ENCODE measurements around the gene TNPO1. TPM values are rescaled to one million over a fixed set of nuclear protein-coding genes. Genes with fewer than 3 reads are reported as not detected.
A peak's percentile ranks its signal among the peaks of the same experiment; 100 is the strongest.

Gene TNPO1
- total and polyA plus RNA-seq, 2 of the 13 experiments (the other 11 are each of a cell fraction or from before 2014, with no cell fraction given): 26.7 to 123 TPM

DNA sequence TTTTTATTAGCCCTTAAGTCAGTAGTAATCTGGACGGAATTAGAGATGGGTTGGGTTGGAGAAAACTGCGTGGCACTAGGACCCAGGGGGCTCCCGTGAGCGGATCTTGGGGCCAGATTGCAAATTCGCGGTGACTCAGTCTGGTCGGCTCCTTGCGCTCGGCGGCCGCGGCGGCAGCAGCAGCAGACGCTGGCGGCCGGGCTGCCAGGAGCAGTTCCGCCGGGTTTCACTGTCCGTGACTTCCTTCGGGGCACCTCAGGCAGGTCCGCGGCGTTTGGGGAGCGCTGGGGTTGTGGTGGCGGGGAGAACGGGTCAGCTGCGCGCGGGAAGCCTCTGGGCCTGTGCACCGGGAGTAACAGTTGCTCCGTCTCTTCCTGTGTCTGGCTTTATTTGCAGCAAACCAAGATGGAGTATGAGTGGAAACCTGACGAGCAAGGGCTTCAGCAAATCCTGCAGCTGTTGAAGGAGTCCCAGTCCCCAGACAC, 31.6 kb downstream of the TNPO1 start (continued):
- TF ChIP-seq, protein P1, sequence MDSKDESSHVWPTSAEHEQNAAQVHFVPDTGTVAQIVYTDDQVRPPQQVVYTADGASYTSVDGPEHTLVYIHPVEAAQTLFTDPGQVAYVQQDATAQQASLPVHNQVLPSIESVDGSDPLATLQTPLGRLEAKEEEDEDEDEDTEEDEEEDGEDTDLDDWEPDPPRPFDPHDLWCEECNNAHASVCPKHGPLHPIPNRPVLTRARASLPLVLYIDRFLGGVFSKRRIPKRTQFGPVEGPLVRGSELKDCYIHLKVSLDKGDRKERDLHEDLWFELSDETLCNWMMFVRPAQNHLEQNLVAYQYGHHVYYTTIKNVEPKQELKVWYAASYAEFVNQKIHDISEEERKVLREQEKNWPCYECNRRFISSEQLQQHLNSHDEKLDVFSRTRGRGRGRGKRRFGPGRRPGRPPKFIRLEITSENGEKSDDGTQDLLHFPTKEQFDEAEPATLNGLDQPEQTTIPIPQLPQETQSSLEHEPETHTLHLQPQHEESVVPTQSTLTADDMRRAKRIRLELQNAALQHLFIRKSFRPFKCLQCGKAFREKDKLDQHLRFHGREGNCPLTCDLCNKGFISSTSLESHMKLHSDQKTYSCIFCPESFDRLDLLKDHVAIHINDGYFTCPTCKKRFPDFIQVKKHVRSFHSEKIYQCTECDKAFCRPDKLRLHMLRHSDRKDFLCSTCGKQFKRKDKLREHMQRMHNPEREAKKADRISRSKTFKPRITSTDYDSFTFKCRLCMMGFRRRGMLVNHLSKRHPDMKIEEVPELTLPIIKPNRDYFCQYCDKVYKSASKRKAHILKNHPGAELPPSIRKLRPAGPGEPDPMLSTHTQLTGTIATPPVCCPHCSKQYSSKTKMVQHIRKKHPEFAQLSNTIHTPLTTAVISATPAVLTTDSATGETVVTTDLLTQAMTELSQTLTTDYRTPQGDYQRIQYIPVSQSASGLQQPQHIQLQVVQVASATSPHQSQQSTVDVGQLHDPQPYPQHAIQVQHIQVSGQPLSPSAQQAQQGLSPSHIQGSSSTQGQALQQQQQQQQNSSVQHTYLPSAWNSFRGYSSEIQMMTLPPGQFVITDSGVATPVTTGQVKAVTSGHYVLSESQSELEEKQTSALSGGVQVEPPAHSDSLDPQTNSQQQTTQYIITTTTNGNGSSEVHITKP (CRISPR knock-in tag; IDR thresholded peaks at IDR 0.05; ENCODE audit: low read depth): no peak
- TF ChIP-seq ARID2 (CRISPR knock-in tag; IDR thresholded peaks at IDR 0.05; ENCODE audit: borderline replicate concordance) (no peak), ZBTB38 (CRISPR knock-in tag; IDR thresholded peaks at IDR 0.05) (no peak), ZNF230 (CRISPR knock-in tag; IDR thresholded peaks at IDR 0.05) (no peak; the same call in 1 of the 2 replicates), ZNF557 (CRISPR knock-in tag; IDR thresholded peaks at IDR 0.05) (0 out of 2 replicates have a peak, but pooled peaks have one; percentile 36), ZFP36L1 (CRISPR knock-in tag; IDR thresholded peaks at IDR 0.05) (0 out of 2 replicates have a peak, but pooled peaks have one; percentile 68), ZNF776 (CRISPR knock-in tag; IDR thresholded peaks at IDR 0.05) (no peak), EZH2 (conservative IDR thresholded peaks at IDR 0.05; ENCODE audit: low read depth, low read length) (no peak), ZMYM3 (CRISPR knock-in tag; IDR thresholded peaks at IDR 0.05) (peak; percentile 92), FOSL1 (CRISPR knock-in tag; IDR thresholded peaks at IDR 0.05; ENCODE audit: borderline replicate concordance) (peak; percentile 86), TSC22D2 (CRISPR knock-in tag; IDR thresholded peaks at IDR 0.05; ENCODE audit: borderline replicate concordance) (peak; percentile 57; the same call in 1 of the 2 replicates), ZNF292 (CRISPR knock-in tag; IDR thresholded peaks at IDR 0.05; ENCODE audit: borderline replicate concordance, low read depth) (peak; percentile 83), ZNF224 (CRISPR knock-in tag; IDR thresholded peaks at IDR 0.05) (peak; percentile 86; the same call in 1 of the 2 replicates), ZFP62 (CRISPR knock-in tag; IDR thresholded peaks at IDR 0.05) (no peak), ZNF441 (CRISPR knock-in tag; IDR thresholded peaks at IDR 0.05; ENCODE audit: borderline replicate concordance) (peak; percentile 49; the same call in 1 of the 2 replicates), ZNF12 (CRISPR knock-in tag; IDR thresholded peaks at IDR 0.05) (0 out of 2 replicates have a peak, but pooled peaks have one; percentile 39), RAD21 (CRISPR knock-in tag; IDR thresholded peaks at IDR 0.05) (0 out of 2 replicates have a peak, but pooled peaks have one; percentile 13), KDM5B (CRISPR knock-in tag; IDR thresholded peaks at IDR 0.05; ENCODE audit: borderline replicate concordance) (peak; percentile 38; the same call in 1 of the 2 replicates)
- TF ChIP-seq, protein P2, sequence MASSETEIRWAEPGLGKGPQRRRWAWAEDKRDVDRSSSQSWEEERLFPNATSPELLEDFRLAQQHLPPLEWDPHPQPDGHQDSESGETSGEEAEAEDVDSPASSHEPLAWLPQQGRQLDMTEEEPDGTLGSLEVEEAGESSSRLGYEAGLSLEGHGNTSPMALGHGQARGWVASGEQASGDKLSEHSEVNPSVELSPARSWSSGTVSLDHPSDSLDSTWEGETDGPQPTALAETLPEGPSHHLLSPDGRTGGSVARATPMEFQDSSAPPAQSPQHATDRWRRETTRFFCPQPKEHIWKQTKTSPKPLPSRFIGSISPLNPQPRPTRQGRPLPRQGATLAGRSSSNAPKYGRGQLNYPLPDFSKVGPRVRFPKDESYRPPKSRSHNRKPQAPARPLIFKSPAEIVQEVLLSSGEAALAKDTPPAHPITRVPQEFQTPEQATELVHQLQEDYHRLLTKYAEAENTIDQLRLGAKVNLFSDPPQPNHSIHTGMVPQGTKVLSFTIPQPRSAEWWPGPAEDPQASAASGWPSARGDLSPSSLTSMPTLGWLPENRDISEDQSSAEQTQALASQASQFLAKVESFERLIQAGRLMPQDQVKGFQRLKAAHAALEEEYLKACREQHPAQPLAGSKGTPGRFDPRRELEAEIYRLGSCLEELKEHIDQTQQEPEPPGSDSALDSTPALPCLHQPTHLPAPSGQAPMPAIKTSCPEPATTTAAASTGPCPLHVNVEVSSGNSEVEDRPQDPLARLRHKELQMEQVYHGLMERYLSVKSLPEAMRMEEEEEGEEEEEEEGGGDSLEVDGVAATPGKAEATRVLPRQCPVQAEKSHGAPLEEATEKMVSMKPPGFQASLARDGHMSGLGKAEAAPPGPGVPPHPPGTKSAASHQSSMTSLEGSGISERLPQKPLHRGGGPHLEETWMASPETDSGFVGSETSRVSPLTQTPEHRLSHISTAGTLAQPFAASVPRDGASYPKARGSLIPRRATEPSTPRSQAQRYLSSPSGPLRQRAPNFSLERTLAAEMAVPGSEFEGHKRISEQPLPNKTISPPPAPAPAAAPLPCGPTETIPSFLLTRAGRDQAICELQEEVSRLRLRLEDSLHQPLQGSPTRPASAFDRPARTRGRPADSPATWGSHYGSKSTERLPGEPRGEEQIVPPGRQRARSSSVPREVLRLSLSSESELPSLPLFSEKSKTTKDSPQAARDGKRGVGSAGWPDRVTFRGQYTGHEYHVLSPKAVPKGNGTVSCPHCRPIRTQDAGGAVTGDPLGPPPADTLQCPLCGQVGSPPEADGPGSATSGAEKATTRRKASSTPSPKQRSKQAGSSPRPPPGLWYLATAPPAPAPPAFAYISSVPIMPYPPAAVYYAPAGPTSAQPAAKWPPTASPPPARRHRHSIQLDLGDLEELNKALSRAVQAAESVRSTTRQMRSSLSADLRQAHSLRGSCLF (CRISPR knock-in tag; IDR thresholded peaks at IDR 0.05; ENCODE audit: borderline replicate concordance): peak; percentile 50; the same call in 1 of the 2 replicates
- TF ChIP-seq, protein P3, sequence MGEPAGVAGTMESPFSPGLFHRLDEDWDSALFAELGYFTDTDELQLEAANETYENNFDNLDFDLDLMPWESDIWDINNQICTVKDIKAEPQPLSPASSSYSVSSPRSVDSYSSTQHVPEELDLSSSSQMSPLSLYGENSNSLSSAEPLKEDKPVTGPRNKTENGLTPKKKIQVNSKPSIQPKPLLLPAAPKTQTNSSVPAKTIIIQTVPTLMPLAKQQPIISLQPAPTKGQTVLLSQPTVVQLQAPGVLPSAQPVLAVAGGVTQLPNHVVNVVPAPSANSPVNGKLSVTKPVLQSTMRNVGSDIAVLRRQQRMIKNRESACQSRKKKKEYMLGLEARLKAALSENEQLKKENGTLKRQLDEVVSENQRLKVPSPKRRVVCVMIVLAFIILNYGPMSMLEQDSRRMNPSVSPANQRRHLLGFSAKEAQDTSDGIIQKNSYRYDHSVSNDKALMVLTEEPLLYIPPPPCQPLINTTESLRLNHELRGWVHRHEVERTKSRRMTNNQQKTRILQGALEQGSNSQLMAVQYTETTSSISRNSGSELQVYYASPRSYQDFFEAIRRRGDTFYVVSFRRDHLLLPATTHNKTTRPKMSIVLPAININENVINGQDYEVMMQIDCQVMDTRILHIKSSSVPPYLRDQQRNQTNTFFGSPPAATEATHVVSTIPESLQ (CRISPR knock-in tag; conservative IDR thresholded peaks at IDR 0.05): no peak
